ENCODE results near the gene OSER1. TPM values are rescaled to one million over a fixed set of nuclear protein-coding genes. Genes with fewer than 3 reads are reported as not detected.

OSER1 gene
- total RNA-seq, 4 donors from 2014 or later, result 41.2 to 49.6 (median 46.8) TPM

DNA sequence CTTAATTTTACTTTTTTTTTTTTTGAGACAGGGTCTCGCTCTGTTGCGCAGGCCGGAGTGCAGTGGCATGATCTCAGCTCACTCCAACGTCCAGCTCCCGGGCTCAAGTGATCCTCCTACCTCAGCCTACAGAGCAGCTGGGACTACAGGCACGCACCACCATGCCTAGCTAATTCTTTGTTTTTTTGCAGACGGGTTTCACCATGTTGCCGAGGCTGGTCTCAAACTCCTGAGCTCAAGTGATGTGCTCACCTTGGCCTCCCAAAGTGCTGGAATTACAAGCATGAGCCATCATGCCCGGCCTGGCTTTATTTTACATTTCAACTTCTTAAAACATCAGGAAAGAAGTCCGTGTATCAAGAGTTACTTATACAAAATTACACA, 5.7 kb downstream of the OSER1 start:
- WGBS, 2 donors, result 75 to 78% methylated on average over 10 of the region's 10 CpGs
- no peak overlapping the region for H3K4me3 ChIP-seq (ENCODE audit: low read depth, poor library complexity, severe bottlenecking)
- intact Hi-C loops (cut with DNase I; ENCODE audit: low total_unique reads), result no loop called here
- DNase-seq (ENCODE audit: low spot score in 2 of 2), result no peak
- TF ChIP-seq, protein P1, sequence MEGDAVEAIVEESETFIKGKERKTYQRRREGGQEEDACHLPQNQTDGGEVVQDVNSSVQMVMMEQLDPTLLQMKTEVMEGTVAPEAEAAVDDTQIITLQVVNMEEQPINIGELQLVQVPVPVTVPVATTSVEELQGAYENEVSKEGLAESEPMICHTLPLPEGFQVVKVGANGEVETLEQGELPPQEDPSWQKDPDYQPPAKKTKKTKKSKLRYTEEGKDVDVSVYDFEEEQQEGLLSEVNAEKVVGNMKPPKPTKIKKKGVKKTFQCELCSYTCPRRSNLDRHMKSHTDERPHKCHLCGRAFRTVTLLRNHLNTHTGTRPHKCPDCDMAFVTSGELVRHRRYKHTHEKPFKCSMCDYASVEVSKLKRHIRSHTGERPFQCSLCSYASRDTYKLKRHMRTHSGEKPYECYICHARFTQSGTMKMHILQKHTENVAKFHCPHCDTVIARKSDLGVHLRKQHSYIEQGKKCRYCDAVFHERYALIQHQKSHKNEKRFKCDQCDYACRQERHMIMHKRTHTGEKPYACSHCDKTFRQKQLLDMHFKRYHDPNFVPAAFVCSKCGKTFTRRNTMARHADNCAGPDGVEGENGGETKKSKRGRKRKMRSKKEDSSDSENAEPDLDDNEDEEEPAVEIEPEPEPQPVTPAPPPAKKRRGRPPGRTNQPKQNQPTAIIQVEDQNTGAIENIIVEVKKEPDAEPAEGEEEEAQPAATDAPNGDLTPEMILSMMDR (IDR thresholded peaks at IDR 0.05), result no peak
- TF ChIP-seq POLR2A (IDR thresholded peaks at IDR 0.05), result no peak

DNA sequence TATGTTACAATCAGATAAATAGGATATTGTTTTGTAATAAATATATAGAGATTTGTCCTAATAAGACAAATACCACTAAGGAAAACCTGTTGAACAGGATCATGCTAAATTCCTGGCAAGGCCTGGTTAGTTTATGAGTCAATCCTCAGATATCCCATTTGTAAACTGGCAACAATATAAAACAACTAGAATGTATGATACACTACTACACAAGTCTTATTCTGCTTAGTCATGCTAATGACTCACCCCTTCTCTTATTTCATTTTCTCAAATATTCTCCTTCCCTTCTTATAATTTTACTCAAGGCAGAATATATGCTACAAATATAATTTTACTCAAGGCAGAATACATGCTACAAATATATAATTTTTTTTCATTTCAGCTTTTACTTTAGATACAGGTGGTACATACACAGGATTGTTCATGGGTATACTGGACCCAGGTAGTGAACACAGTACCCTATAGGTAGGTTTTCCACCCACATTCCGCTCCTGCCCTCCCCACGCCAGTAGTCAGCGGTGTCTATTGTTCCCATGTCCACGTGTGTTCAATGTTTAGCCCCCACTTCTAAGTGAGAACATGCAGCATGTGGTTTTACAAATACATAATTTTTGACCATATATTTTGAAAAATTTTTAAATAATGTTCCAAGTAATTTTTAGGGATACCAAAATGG, 6.3 kb downstream of the OSER1 start:
- intact Hi-C loops (cut with DNase I; ENCODE audit: low total_unique reads), result no loop called here
- peak in 1 of 2 donors; percentile 48 for DNase-seq (ENCODE audit: low spot score in 2 of 2)
- TF ChIP-seq, protein P1 (IDR thresholded peaks at IDR 0.05), result no peak
- TF ChIP-seq POLR2A (IDR thresholded peaks at IDR 0.05), result no peak
- H3K4me3 ChIP-seq (ENCODE audit: low read depth, poor library complexity, severe bottlenecking), result no peak overlapping the region
- WGBS, 2 donors, result 66 to 68% methylated on average over 4 of the region's 4 CpGs

DNA sequence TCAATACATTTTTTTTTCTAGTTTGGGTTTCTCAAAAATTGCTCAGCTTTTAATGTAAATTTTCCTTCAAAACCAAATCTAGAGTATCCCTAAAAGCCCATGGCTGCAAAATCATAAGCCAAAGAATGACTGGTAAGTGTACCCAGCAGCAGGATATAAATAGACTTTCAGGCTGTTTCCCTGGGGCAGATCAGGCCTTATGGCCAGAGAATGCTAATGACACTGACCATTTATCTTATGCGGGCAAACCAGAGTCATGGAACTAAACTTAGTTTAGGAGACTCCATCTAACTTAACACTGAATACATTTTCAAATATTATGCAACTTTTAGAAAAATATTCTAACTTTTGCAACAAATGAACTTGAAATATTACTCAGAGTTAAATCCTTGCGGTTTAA, 7.4 kb downstream of the OSER1 start:
- TF ChIP-seq, protein P1 (IDR thresholded peaks at IDR 0.05), result no peak
- TF ChIP-seq POLR2A (IDR thresholded peaks at IDR 0.05), result no peak
- 77 to 90% methylated on average over 2 of the region's 2 CpGs for WGBS, 2 donors
- intact Hi-C loops (cut with DNase I; ENCODE audit: low total_unique reads), result no loop called here
- DNase-seq (ENCODE audit: low spot score in 2 of 2), result no peak
- no peak overlapping the region for H3K4me3 ChIP-seq (ENCODE audit: low read depth, poor library complexity, severe bottlenecking)

DNA sequence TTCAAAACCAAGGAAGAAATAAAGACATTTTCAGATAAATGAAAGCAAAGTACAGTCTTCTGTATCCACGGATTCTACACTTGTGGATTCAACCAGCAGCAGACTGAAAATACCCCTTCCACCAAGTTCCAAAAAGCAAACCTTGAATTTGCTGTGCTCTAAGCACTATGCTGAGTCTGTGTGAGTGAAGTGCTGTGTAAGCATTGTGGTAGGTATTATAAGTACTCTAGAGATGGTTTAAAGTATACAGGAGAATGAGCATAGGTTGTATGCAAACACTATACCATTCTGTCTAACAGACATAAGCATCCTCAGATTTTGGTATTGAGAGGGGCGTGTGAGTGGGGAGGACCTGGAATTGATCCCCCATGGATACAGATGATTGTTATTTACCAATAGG, 9.6 kb downstream of the OSER1 start:
- no peak overlapping the region for H3K4me3 ChIP-seq (ENCODE audit: low read depth, poor library complexity, severe bottlenecking)
- no peak for TF ChIP-seq POLR2A (IDR thresholded peaks at IDR 0.05)
- TF ChIP-seq, protein P1 (IDR thresholded peaks at IDR 0.05), result no peak
- intact Hi-C loops (cut with DNase I; ENCODE audit: low total_unique reads), result no loop called here
- WGBS, 2 donors, result 69 to 89% methylated on average over 2 of the region's 2 CpGs
- DNase-seq (ENCODE audit: low spot score in 2 of 2), result no peak

DNA sequence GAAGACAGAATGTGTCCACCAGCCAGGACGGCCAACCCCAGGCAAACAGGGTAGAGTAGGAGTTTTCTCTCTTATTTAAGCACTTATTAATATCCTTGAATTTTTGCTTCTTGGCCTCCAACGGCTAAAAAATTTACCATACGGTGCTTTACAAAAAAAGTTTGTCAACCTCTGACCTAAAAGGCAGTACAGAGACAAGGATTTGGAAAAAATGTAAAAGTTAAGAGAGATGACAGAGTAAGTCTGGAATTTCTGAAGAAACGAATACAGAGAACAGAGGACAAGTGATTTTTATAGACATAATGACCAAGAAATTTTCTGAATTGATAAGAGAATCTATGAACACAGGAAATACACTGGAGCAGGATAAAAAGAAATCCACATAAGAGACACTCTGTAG, 10.2 kb downstream of the OSER1 start:
- intact Hi-C loops (cut with DNase I; ENCODE audit: low total_unique reads), result no loop called here
- no peak overlapping the region for H3K4me3 ChIP-seq (ENCODE audit: low read depth, poor library complexity, severe bottlenecking)
- DNase-seq (ENCODE audit: low spot score in 2 of 2), result no peak
- TF ChIP-seq, protein P1 (IDR thresholded peaks at IDR 0.05), result no peak
- TF ChIP-seq POLR2A (IDR thresholded peaks at IDR 0.05), result no peak
- 73 to 80% methylated on average over 4 of the region's 4 CpGs for WGBS, 2 donors

DNA sequence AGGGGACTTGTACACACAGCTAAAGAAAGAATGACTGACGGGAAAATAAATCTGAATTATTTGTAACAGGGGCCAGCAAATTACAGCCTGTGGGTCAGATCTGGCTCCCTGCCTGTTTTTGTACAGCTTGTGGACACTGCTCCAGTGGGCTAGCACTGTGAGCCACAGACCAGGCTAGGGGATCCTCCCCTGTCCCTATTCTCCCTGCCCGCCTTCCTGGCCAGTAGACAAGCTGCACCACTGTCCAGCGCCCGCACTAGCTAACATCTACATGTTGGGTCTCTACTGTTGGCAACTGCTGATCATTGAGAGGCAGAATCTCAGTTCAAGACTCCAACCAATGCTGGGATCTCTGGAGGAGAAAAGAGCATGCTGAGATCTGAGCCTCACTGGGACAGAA, 10.7 kb downstream of the OSER1 start:
- H3K4me3 ChIP-seq (ENCODE audit: low read depth, poor library complexity, severe bottlenecking), result no peak overlapping the region
- 93 to 97% methylated on average over 4 of the region's 4 CpGs for WGBS, 2 donors
- intact Hi-C loops (cut with DNase I; ENCODE audit: low total_unique reads), result no loop called here
- TF ChIP-seq, protein P1 (IDR thresholded peaks at IDR 0.05), result no peak
- no peak for TF ChIP-seq POLR2A (IDR thresholded peaks at IDR 0.05)
- no peak for DNase-seq (ENCODE audit: low spot score in 2 of 2)

All from lower leg skin (tissue), 4 donors.